ENCODE data around the gene SUCO. TPM values are rescaled to one million over a fixed set of nuclear protein-coding genes. Genes with fewer than 3 reads are reported as not detected.

Gene SUCO
- total and polyA plus RNA-seq, 9 donors = 25.4 to 47.4 (median 34.6) TPM

DNA sequence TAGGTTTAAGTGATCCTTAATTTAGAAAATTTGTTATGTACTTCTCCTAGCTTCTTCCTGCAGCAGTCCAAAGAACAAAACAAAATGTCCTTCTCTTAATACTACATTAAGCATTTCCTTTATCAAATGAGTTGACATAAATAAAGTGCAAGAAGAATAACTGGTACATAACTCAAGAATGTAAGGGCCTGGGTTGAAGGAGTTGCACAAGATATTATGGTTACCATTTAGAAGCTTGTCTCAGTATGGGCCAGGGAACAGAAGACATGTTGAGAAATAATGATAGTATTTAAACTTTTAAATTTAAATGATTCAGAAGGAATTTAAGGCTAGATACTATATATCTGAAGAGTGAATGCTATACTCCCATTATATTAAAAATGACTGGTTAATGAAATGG, 23.5 kb downstream of the SUCO start:
- peaks cover 19% of the 10 kb centered on the region for H3K36me3 ChIP-seq (ENCODE audit: control insufficient read depth, insufficient read depth, low read length)
- DNase-seq = no peak
- no peak overlapping the region for H3K4me3 ChIP-seq (ENCODE audit: low read length)
- H3K4me1 ChIP-seq (ENCODE audit: control insufficient read depth, insufficient read depth, low read length) = no peaks in the 10 kb centered on the region
- no peak overlapping the region for H3K27ac ChIP-seq (ENCODE audit: low read length)
- H3K27me3 ChIP-seq (ENCODE audit: control insufficient read depth, insufficient read depth, low read length) = no peaks in the 10 kb centered on the region
- no peaks in the 10 kb centered on the region for H3K9me3 ChIP-seq (replicated peaks; ENCODE audit: control insufficient read depth, low read depth, low read length)

DNA sequence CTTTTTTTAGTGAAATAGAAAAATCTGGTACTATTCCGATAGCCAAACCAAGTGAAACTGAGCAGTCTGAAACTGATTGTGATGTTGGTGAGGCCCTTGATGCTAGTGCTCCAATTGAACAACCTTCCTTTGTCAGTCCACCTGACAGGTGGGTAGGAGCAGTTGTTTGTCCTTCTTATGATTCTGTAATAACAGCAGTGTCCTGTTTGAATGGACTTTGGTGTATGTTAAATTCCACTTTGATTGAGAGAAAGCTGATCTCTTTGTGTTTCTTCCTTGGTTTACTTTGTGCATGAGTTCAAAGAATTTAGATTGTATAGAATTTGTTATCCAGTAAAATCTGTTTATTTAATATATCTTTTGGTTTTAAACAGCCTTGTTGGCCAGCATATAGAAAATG, 24.3 kb downstream of the SUCO start:
- peaks cover 25% of the 10 kb centered on the region for H3K36me3 ChIP-seq (ENCODE audit: control insufficient read depth, insufficient read depth, low read length)
- no peak for DNase-seq
- WGBS (ENCODE audit: insufficient coverage) = no CpG with 5 or more reads among the region's 1 CpG
- no peaks in the 10 kb centered on the region for H3K4me1 ChIP-seq (ENCODE audit: control insufficient read depth, insufficient read depth, low read length)
- H3K27ac ChIP-seq (ENCODE audit: low read length) = no peak overlapping the region
- H3K9me3 ChIP-seq (replicated peaks; ENCODE audit: control insufficient read depth, low read depth, low read length) = no peaks in the 10 kb centered on the region
- no peaks in the 10 kb centered on the region for H3K27me3 ChIP-seq (ENCODE audit: control insufficient read depth, insufficient read depth, low read length)
- H3K4me3 ChIP-seq (ENCODE audit: low read length) = no peak overlapping the region

DNA sequence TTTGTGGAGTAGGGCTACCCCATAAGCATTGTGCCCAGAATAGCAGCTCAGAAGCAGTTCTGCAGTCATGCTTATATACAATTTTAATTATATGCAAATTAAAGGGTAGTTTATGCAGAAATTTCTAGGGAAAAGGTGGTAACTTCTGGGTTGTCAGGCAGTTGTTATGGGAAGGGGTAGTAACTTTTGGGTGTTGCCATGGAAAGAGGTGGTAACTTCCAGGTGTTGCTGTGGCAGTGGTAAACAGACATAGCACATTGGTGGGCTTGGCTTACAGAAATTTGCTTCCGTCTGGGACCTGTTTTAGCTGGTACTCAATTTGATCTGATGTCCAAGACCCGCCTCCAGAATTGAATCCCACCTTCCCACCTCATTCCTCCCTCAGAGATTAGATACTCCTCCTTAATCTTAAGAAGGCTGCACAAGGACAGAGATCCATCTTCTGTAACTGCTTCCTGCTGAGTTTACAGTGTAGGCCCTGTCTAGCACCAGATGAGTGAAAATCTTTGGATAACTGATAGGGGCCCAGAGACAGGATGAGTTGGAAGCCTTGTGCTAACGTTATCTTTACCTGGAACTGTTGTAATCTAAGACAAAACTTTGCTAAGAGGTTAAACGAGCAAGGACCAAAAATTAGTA, 26.7 kb downstream of the SUCO start:
- no peaks in the 10 kb centered on the region for H3K9me3 ChIP-seq (replicated peaks; ENCODE audit: control insufficient read depth, low read depth, low read length)
- no peaks in the 10 kb centered on the region for H3K4me1 ChIP-seq (ENCODE audit: control insufficient read depth, insufficient read depth, low read length)
- no peaks in the 10 kb centered on the region for H3K27me3 ChIP-seq (ENCODE audit: control insufficient read depth, insufficient read depth, low read length)
- no peak for DNase-seq
- H3K4me3 ChIP-seq (ENCODE audit: low read length) = no peak overlapping the region
- peaks cover 39% of the 10 kb centered on the region for H3K36me3 ChIP-seq (ENCODE audit: control insufficient read depth, insufficient read depth, low read length)
- 97% methylated on average over 3 of the region's 4 CpGs for WGBS (ENCODE audit: insufficient coverage)
- H3K27ac ChIP-seq (ENCODE audit: low read length) = no peak overlapping the region

DNA sequence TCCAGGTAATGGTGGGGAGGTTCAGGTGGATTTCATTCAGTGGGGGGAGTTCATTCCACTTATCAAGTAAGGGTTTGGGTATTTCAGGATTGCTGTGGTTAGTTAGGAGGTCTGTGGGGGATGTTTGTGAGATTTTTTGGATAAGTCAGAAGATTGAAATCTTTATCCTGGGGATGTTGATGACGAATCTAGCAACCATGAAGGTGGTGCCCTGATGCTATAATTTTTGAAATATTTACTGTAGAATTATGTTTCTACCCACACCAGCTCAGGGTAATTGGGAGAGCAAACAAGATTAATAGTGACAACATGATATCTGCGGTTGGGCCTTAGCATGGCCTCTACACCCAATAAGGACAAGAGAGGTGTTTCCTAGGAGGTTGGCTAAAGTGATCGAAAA, 28.3 kb downstream of the SUCO start:
- no CpG with 5 or more reads among the region's 3 CpGs for WGBS (ENCODE audit: insufficient coverage)
- no peak overlapping the region for H3K4me3 ChIP-seq (ENCODE audit: low read length)
- peaks cover 52% of the 10 kb centered on the region for H3K36me3 ChIP-seq (ENCODE audit: control insufficient read depth, insufficient read depth, low read length)
- no peak overlapping the region for H3K27ac ChIP-seq (ENCODE audit: low read length)
- H3K27me3 ChIP-seq (ENCODE audit: control insufficient read depth, insufficient read depth, low read length) = no peaks in the 10 kb centered on the region
- H3K9me3 ChIP-seq (replicated peaks; ENCODE audit: control insufficient read depth, low read depth, low read length) = no peaks in the 10 kb centered on the region
- DNase-seq = no peak
- no peaks in the 10 kb centered on the region for H3K4me1 ChIP-seq (ENCODE audit: control insufficient read depth, insufficient read depth, low read length)

DNA sequence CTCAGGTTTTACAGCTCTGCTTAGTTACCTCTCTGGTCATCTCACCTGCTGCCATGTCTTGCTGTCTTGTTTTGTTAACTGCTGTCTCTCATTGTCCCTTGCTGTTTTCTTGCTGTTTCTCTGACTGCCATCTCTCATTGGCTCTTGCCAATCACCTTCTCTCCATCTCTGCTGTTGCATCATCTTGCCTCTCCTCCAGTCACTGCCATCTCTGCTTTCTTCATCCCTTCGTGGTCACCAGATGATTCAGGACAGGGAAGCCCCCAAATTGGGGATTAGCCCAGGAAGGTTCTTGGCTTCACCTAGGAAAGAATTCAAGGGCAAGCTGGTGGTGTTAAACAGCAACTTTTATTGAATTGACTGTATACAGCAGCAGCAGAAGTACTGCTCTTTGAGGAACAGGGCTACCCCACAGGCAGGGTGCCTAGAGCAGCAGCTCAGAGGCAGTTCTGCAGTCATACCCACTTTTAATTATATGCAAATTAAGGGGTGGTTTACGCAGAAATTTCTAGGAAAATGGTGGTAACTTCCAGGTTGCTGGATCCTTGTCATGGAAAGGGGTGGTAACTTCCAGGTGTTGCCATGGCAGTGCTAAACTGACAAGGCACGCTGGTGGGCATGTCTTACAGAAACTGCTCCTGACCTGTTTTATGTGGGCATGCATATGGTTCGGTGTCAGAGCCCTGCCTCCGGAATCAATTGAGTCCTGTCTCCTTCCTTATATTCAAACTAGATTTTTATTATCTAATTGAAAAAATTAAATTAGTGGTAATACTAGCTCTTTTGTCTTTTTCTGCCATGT, 33.4 kb downstream of the SUCO start:
- no peak for DNase-seq
- no peaks in the 10 kb centered on the region for H3K9me3 ChIP-seq (replicated peaks; ENCODE audit: control insufficient read depth, low read depth, low read length)
- WGBS (ENCODE audit: insufficient coverage) = 100% methylated on average over 2 of the region's 5 CpGs
- no peaks in the 10 kb centered on the region for H3K27me3 ChIP-seq (ENCODE audit: control insufficient read depth, insufficient read depth, low read length)
- H3K4me3 ChIP-seq (ENCODE audit: low read length) = no peak overlapping the region
- H3K36me3 ChIP-seq (ENCODE audit: control insufficient read depth, insufficient read depth, low read length) = peaks cover 43% of the 10 kb centered on the region
- H3K4me1 ChIP-seq (ENCODE audit: control insufficient read depth, insufficient read depth, low read length) = no peaks in the 10 kb centered on the region
- H3K27ac ChIP-seq (ENCODE audit: low read length) = no peak overlapping the region

DNA sequence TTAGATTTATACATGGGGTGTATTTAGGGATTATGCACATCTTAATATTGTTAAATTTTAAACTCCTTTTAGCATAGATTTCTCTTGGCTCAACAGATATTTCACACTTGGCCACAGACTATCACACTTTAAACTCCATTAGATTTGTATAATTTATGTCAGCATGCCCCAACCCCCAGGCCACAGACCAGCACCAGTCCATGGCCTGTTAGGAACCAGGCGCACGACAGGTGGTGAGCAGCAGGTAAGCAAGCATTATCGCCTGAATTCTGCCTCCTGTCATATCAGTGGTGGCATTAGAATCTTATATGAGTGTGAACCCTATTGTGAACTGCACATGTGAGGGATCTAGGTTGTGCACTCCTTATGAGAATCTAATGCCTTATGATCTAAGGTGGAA, 34.8 kb downstream of the SUCO start:
- H3K27me3 ChIP-seq (ENCODE audit: control insufficient read depth, insufficient read depth, low read length) = no peaks in the 10 kb centered on the region
- H3K4me3 ChIP-seq (ENCODE audit: low read length) = no peak overlapping the region
- no peak for DNase-seq
- H3K4me1 ChIP-seq (ENCODE audit: control insufficient read depth, insufficient read depth, low read length) = no peaks in the 10 kb centered on the region
- H3K36me3 ChIP-seq (ENCODE audit: control insufficient read depth, insufficient read depth, low read length) = peaks cover 32% of the 10 kb centered on the region
- no peak overlapping the region for H3K27ac ChIP-seq (ENCODE audit: low read length)
- no peaks in the 10 kb centered on the region for H3K9me3 ChIP-seq (replicated peaks; ENCODE audit: control insufficient read depth, low read depth, low read length)
- 80% methylated on average over 1 of the region's 3 CpGs for WGBS (ENCODE audit: insufficient coverage)

DNA sequence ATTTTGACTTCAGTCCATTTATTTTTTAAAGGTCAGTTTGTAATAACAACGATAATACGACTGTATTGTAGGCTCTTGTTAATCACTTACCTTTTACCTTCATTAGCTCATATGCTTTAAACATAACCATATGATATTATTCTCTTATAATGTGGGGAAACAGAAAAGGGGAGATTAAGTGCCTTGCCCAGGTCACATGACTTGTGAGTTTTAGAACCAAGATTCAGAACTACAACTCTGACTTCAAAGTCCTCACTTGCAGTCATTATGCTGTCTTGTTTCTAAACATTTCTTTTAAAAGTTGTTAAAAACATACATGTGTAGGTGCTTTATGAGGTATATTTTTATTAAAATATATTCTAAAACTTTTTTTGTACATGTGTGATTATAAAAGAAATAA, 41.1 kb downstream of the SUCO start:
- no CpG with 5 or more reads among the region's 2 CpGs for WGBS (ENCODE audit: insufficient coverage)
- H3K36me3 ChIP-seq (ENCODE audit: control insufficient read depth, insufficient read depth, low read length) = peaks cover 4% of the 10 kb centered on the region

DNA sequence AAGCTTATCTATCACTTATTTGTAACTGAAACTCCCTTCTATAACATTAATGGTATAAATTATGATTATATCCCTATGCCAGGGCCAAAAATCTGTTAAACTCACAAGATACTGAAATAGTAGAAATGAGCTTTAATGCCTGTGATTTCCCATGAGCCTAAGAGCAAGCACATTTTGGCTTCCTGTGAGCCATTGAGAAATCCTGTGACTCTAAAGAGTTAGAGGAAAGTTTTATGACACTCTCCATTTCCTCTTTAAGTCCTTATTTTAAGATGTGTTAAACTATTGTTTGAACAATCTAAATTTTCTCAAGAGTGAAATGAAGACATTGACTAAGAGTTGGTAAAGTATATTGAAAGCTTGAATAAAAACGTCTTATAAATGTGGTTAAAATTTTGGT, 45.6 kb downstream of the SUCO start:
- Histone ChIP-seq H3K36me3 (ENCODE audit: control insufficient read depth, insufficient read depth, low read length) (no peaks in the 10 kb centered on the region), H3K4me1 (ENCODE audit: control insufficient read depth, insufficient read depth, low read length) (no peaks in the 10 kb centered on the region), H3K27me3 (ENCODE audit: control insufficient read depth, insufficient read depth, low read length) (no peaks in the 10 kb centered on the region), H3K4me3 (ENCODE audit: low read length) (no peak overlapping the region), H3K9me3 (replicated peaks; ENCODE audit: control insufficient read depth, low read depth, low read length) (no peaks in the 10 kb centered on the region), H3K27ac (ENCODE audit: low read length) (no peak overlapping the region)
- DNase-seq = peak; percentile 5
- WGBS (ENCODE audit: insufficient coverage) = no CpG with 5 or more reads among the region's 1 CpG

More for the DNA sequence above, 41.1 kb downstream of the SUCO start:
- H3K27ac ChIP-seq (ENCODE audit: low read length) = no peak overlapping the region
- no peak overlapping the region for H3K4me3 ChIP-seq (ENCODE audit: low read length)
- DNase-seq = no peak
- H3K27me3 ChIP-seq (ENCODE audit: control insufficient read depth, insufficient read depth, low read length) = no peaks in the 10 kb centered on the region
- H3K9me3 ChIP-seq (replicated peaks; ENCODE audit: control insufficient read depth, low read depth, low read length) = no peaks in the 10 kb centered on the region
- no peaks in the 10 kb centered on the region for H3K4me1 ChIP-seq (ENCODE audit: control insufficient read depth, insufficient read depth, low read length)

DNA sequence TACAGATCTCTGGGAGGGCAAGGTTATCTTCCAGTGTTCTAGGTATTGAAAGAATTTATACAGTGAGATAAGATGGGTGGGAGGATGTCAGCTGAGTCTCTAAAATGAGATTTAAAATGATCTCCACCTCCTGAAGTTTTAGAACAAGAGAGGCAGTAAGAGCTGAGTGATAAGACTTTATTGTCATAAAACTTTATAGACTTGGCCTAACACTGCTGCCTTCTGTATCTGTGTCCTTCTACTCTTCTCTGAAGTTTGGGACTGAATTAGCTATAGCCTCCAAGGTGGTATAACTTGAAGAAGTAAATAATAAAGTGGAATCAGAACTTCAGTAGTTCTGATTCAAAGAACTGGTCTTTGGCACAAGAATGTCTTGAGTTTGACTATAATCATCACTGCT, 48.3 kb downstream of the SUCO start:
- Histone ChIP-seq H3K36me3 (ENCODE audit: control insufficient read depth, insufficient read depth, low read length) (no peaks in the 10 kb centered on the region), H3K4me3 (ENCODE audit: low read length) (no peak overlapping the region), H3K27me3 (ENCODE audit: control insufficient read depth, insufficient read depth, low read length) (no peaks in the 10 kb centered on the region), H3K4me1 (ENCODE audit: control insufficient read depth, insufficient read depth, low read length) (no peaks in the 10 kb centered on the region), H3K9me3 (replicated peaks; ENCODE audit: control insufficient read depth, low read depth, low read length) (no peaks in the 10 kb centered on the region), H3K27ac (ENCODE audit: low read length) (no peak overlapping the region)
- DNase-seq = no peak

DNA sequence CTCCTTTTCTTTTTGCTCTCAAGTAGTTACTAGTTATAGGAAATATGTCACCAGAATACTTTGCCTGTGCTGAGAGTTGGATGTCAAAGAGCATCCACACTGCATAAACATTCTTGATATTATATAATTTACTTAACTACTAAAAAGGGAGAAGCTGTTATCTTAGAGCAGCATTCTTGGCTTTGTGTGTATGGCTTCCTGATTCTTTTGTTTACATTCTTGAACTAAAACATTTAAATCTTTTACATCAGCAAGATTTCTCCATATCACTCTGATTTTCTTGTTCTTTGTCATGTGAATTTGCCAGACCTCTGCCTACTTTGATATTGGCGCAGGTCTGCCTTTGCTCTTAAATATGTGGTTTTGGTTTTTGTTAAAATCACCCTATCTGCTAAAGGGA, 48.8 kb downstream of the SUCO start:
- Histone ChIP-seq H3K9me3 (replicated peaks; ENCODE audit: control insufficient read depth, low read depth, low read length) (no peaks in the 10 kb centered on the region), H3K36me3 (ENCODE audit: control insufficient read depth, insufficient read depth, low read length) (no peaks in the 10 kb centered on the region), H3K27me3 (ENCODE audit: control insufficient read depth, insufficient read depth, low read length) (no peaks in the 10 kb centered on the region), H3K4me3 (ENCODE audit: low read length) (no peak overlapping the region), H3K27ac (ENCODE audit: low read length) (no peak overlapping the region), H3K4me1 (ENCODE audit: control insufficient read depth, insufficient read depth, low read length) (no peaks in the 10 kb centered on the region)
- no peak for DNase-seq
- WGBS (ENCODE audit: insufficient coverage) = no CpG with 5 or more reads among the region's 1 CpG

Data from muscle of leg (tissue), 11 donors.